Testis (tissue), 3 donors: ENCODE measurements around the gene ZSCAN5A. TPM values are rescaled to one million over a fixed set of nuclear protein-coding genes. Genes with fewer than 3 reads are reported as not detected.
"Not testable (repeated sequence)": the region's sequence is repeated elsewhere in the genome, so short reads cannot be mapped to it uniquely, and the experiment has no call there.

Source experiments
- DNase-seq: peaks from one replicate; pipeline ENCODE4 v3.0.0-alpha.2; 2019
- H3K27ac ChIP-seq, 2 donors: fragments of 200-600 bp; sonication (generic); one replicate each; pipeline ENCODE4 v1.5.1; 2019
- H3K27me3 ChIP-seq: fragments of 200-600 bp; sonication (generic); one replicate; pipeline ENCODE4 v1.5.1; 2019
- H3K36me3 ChIP-seq: fragments of 200-600 bp; sonication (generic); one replicate; pipeline ENCODE4 v1.5.1; 2017; ENCODE audit warnings: low read depth; ENCODE audit errors: missing control alignments
- H3K4me1 ChIP-seq: fragments of 200-600 bp; sonication (generic); one replicate; pipeline ENCODE4 v1.5.1; 2019
- H3K4me3 ChIP-seq, 2 donors: fragments of 200-600 bp; sonication (generic); one replicate each; pipeline ENCODE4 v1.5.1; 2017 to 2019
- H3K9me3 ChIP-seq: fragments of 200-600 bp; sonication (generic); one replicate; pipeline ENCODE4 v1.5.1; 2017
- CTCF ChIP-seq, 3 experiments: fragments of 450-650 bp in 2 of 3; fragments of 200-600 bp in 1 of 3; sonication (generic) in 1 of 3; IDR thresholded peaks; one replicate each; pipeline ENCODE4 v1.5.1; 2016 to 2019; ENCODE audit warnings: antibody characterized with exemption in 3 of 3, mild to moderate bottlenecking in 2 of 3, moderate library complexity in 1 of 3
- POLR2A ChIP-seq: fragments of 450-650 bp; IDR thresholded peaks from one replicate; pipeline ENCODE4 v1.6.1; 2017; ENCODE audit warnings: antibody characterized with exemption, mild to moderate bottlenecking, moderate library complexity
- WGBS, 2 donors: methylation state at CpG; one replicate each; pipeline ENCODE4 v1.1.5; 2018; 5-methylcytosine and 5-hydroxymethylcytosine counted together
- intact Hi-C: fragments of 100-400 bp; cut with DNase I; formaldehyde crosslinking; loops from one replicate; pipeline ENCODE4 v1.15.1; 2023; ENCODE audit warnings: low total_unique reads
- polyA plus RNA-seq: library from polyadenylated mRNA; stranded (reverse); fragments of 350-450 nt; fragmentation: Illumina TruSeq; extraction: RNeasy Lipid Tissue Mini Kit (QIAGEN cat#74804); gene quantifications from one replicate; pipeline ENCODE4 v1.2.3, GENCODE V29; 2014; ENCODE audit warnings: low read depth, low replicate concordance; ENCODE audit not compliant: insufficient read depth
- total RNA-seq, 2 donors: library from RNA; depleted of rRNA; stranded (reverse); fragments of >200 nt; gene quantifications; one replicate each; pipeline ENCODE4 v1.2.3, GENCODE V29; 2016

ZSCAN5A gene
- total and polyA plus RNA-seq, 3 donors from 2014 or later: 39.8 to 55.3 (median 50.6) TPM

DNA sequence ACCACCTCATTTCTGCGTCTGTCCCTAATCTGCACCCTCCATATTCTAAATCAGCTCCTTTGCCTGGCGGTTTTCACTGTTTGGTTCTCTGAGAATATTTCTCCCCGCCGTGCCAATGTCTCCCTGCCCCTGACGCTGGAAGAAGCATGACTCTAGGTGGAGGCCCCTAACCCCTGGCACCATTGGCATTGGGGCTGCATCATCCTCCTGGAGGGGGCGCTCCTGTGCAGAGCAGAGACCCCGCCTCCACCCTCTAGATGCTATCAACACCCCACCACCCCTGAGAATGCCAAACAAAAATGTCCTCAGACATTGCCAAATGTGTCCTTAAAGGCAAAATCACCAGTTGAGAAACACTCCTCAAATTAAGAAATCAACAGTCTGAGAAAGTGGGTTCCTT is 123.5 kb downstream of the ZSCAN5A start:
- Histone ChIP-seq H3K4me1 (no peaks in the 10 kb centered on the region), H3K27ac (no peak overlapping the region), H3K9me3 (no peaks in the 10 kb centered on the region), H3K36me3 (no peaks in the 10 kb centered on the region), H3K4me3 (no peak overlapping the region), H3K27me3 (no peaks in the 10 kb centered on the region)
- 73 to 86% methylated on average over 7 of the region's 7 CpGs for WGBS, 2 donors
- intact Hi-C loops: no loop called here
- TF ChIP-seq CTCF (IDR thresholded peaks at IDR 0.05) (no peak), POLR2A (no peak)
- no peak for DNase-seq

DNA sequence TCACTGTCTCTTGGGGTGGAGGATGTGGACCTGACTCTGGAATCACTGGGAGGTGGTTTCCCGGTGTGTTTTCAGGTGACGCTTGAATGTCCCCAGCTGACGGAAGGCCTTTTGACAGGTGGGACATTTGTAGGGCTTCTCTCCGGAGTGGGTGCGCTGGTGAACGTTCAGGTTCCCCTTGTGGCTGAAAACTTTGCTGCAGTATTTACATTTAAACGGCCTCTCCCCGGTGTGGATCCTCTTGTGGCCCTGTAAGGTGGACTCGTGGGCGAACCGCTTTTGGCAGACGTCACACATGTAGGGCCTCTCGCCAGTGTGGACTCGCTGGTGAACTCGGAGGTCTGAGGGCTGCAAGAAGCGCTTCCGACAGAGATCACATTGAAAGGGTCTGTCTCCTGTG is 124.9 kb downstream of the ZSCAN5A start:
- WGBS, 2 donors: 74 to 79% methylated on average over 17 of the region's 17 CpGs
- no peaks in the 10 kb centered on the region for H3K9me3 ChIP-seq
- no peaks in the 10 kb centered on the region for H3K36me3 ChIP-seq
- TF ChIP-seq CTCF (IDR thresholded peaks at IDR 0.05) (no peak), POLR2A (no peak)
- DNase-seq: no peak
- intact Hi-C loops: no loop called here
- H3K4me1 ChIP-seq: no peaks in the 10 kb centered on the region
- no peaks in the 10 kb centered on the region for H3K27me3 ChIP-seq
- H3K4me3 ChIP-seq: no peak overlapping the region
- no peak overlapping the region for H3K27ac ChIP-seq

DNA sequence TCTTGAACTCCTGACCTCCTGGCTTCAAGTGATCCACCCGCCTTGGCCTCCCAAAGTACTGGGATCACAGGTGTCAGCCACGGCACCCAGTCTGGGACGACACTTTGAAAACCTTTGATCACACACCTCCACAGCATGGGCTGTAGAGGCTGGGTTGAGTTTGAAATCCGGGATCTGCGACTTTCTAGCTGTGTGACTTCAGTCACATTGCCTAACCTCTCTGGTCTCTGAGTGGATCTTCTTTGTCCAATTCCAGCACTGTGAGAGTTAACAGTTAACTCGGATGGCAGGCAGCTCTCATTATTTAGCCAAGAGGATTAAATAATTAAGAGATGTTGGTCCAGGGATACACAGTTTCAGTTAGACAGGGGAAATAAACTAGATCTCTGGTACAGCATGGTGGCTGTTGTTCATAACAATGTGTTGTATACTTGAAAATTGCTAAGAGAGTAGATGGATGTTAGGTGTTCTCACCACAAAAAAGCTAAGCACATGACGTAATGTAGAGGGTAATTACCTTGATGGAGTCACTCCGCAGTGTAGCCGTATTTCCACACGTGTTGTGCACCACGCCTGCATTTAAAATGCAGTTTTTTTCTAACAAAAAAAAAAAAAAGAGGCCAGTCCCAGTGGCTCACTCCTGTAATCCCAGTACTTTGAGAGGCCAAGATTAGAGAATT is 136.9 kb downstream of the ZSCAN5A start:
- H3K4me1 ChIP-seq: no peaks in the 10 kb centered on the region
- H3K4me3 ChIP-seq: no peak overlapping the region
- TF ChIP-seq POLR2A (no peak), CTCF (IDR thresholded peaks at IDR 0.05) (no peak)
- intact Hi-C loops: no loop called here
- no peaks in the 10 kb centered on the region for H3K27me3 ChIP-seq
- 57 to 68% methylated on average over 11 of the region's 11 CpGs for WGBS, 2 donors
- DNase-seq: no peak
- no peak overlapping the region for H3K27ac ChIP-seq
- no peaks in the 10 kb centered on the region for H3K36me3 ChIP-seq
- no peaks in the 10 kb centered on the region for H3K9me3 ChIP-seq

DNA sequence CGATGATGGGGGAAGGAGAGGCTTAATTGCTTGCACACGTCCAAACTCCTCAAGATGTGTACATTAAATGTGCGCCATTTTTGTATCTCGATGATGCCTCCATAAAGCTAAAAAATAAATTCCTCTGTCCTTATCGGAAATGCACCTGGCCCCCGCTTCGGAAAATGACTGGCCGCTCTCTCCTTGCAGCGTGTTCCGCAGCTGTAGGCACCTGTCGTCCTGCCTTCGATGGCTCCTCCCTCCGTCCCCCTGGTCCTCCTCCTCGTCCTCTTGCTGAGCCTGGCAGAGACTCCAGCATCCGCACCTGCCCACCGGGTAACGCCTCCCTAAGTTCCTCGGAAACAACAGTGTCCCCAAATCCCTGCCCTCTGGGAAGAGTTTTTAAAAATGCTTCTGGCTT is 137.8 kb downstream of the ZSCAN5A start:
- WGBS, 2 donors: 72 to 79% methylated on average over 18 of the region's 18 CpGs
- no peak for TF ChIP-seq POLR2A
- no peak for TF ChIP-seq CTCF (IDR thresholded peaks at IDR 0.05)
- H3K4me3 ChIP-seq: no peak overlapping the region
- intact Hi-C loops: no loop called here
- H3K36me3 ChIP-seq: no peaks in the 10 kb centered on the region
- DNase-seq: no peak
- no peaks in the 10 kb centered on the region for H3K4me1 ChIP-seq
- H3K27ac ChIP-seq: no peak overlapping the region
- H3K27me3 ChIP-seq: no peaks in the 10 kb centered on the region
- no peaks in the 10 kb centered on the region for H3K9me3 ChIP-seq

DNA sequence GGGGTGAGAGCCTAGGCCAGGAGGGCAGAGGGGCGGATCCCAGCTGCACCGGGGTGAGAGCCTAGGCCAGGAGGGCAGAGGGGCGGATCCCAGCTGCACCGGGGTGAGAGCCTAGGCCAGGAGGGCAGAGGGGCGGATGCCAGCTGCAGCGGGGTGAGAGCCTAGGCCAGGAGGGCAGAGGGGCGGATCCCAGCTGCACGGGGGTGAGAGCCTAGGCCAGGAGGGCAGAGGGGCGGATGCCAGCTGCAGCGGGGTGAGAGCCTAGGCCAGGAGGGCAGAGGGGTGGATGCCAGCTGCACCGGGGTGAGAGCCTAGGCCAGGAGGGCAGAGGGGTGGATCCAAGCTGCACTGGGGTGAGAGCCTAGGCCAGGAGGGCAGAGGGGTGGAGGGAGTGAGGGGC is 138.3 kb downstream of the ZSCAN5A start:
- H3K4me3 ChIP-seq, H3K9me3 ChIP-seq, H3K36me3 ChIP-seq, H3K27ac ChIP-seq, DNase-seq, H3K27me3 ChIP-seq, intact Hi-C loops, H3K4me1 ChIP-seq: not testable (repeated sequence)
- WGBS, 2 donors: 62% methylated on average over 11 of the region's 11 CpGs; no CpG with 5 or more reads in 1 of the 2 donors

DNA sequence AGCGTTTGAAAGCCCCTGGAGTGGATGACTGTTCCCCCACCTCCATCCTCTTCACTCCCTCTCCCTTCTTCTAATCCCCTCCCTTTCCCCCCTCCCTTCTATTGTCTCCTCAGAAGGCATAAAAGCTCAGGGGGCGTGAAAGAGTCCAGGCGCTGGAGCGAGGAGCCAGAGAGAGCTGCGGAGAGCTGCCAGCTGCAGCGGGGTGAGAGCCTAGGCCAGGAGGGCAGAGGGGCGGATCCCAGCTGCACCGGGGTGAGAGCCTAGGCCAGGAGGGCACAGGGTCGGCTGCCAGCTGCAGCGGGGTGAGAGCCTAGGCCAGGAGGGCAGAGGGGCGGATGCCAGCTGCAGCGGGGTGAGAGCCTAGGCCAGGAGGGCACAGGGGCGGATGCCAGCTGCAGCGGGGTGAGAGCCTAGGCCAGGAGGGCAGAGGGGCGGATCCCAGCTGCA is 138.8 kb downstream of the ZSCAN5A start, which contains the start of gene GALP:
GALP (plus strand) TSS at position 148 of the 447 bp plus-strand sequence. CDS start 1,101 bp downstream, outside the sequence.
- H3K27ac ChIP-seq, H3K36me3 ChIP-seq, H3K4me3 ChIP-seq, intact Hi-C loops, H3K9me3 ChIP-seq, H3K27me3 ChIP-seq, H3K4me1 ChIP-seq, DNase-seq: not testable (repeated sequence)
- 45 to 50% methylated on average over 6 to 14 of the region's 15 CpGs for WGBS, 2 donors
